ENCODE data around the gene TMEM50B. TPM values are rescaled to one million over a fixed set of nuclear protein-coding genes. Genes with fewer than 3 reads are reported as not detected.
A peak's percentile ranks its signal among the peaks of the same experiment; 100 is the strongest.

TMEM50B gene
- total RNA-seq, 4 donors from 2014 or later, result 43.3 to 116 (median 76.7) TPM

DNA sequence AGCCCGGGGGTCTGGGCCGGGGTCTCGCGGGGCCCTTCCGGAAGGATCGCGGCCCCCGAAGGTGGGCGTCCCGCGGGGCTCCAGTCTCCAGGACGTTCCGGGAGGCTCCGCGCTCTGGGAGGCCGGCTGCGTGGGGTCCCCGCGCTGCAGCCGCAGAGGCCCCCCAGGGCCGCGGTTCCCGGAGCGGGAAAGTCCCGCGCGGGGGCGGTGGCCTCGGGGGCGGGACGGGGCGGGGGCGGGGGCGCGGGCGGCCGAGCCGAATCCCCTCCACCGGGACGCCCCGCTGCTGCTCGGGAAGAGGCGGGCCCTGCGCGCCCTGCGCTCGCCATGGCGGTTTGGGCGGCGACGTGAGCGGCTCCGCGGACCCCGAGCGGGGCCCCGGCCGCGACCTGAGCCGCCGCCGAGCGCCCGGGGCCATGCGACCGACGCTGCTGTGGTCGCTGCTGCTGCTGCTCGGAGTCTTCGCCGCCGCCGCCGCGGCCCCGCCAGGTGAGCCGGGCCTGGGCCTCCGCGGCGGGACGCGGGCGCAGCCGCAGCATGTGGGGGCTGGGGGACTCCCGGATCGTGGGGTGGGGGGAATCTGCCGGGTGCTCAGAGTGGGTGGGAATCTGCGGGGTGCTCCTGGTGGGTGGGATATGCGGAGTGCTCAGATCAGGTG is 76.5 kb downstream of the TMEM50B start, which contains the start of gene IFNGR2:
Gene IFNGR2 (plus strand): TSS at position 286 of the 658 bp plus-strand sequence. CDS start 131 bp downstream, at position 417.
- intact Hi-C loops (cut with DNase I; ENCODE audit: low total_unique reads), result no loop called here
- DNase-seq, result peak in 1 of 2 donors; percentile 48
- Histone ChIP-seq H3K9me3 (no peaks in the 10 kb centered on the region), H3K27ac (peak within 1 kb of the TSS; percentile 83 to 93), H3K4me1 (no peaks in the 10 kb centered on the region), H3K4me3 (peak within 1 kb of the TSS; percentile 60 to 91), H3K36me3 (no peaks in the 10 kb centered on the region), H3K27me3 (no peaks in the 10 kb centered on the region)
- TF ChIP-seq, protein P1, sequence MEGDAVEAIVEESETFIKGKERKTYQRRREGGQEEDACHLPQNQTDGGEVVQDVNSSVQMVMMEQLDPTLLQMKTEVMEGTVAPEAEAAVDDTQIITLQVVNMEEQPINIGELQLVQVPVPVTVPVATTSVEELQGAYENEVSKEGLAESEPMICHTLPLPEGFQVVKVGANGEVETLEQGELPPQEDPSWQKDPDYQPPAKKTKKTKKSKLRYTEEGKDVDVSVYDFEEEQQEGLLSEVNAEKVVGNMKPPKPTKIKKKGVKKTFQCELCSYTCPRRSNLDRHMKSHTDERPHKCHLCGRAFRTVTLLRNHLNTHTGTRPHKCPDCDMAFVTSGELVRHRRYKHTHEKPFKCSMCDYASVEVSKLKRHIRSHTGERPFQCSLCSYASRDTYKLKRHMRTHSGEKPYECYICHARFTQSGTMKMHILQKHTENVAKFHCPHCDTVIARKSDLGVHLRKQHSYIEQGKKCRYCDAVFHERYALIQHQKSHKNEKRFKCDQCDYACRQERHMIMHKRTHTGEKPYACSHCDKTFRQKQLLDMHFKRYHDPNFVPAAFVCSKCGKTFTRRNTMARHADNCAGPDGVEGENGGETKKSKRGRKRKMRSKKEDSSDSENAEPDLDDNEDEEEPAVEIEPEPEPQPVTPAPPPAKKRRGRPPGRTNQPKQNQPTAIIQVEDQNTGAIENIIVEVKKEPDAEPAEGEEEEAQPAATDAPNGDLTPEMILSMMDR (IDR thresholded peaks at IDR 0.05), result no peak
- peak in 1 of 2 donors; percentile 40 for TF ChIP-seq POLR2A (IDR thresholded peaks at IDR 0.05)

DNA sequence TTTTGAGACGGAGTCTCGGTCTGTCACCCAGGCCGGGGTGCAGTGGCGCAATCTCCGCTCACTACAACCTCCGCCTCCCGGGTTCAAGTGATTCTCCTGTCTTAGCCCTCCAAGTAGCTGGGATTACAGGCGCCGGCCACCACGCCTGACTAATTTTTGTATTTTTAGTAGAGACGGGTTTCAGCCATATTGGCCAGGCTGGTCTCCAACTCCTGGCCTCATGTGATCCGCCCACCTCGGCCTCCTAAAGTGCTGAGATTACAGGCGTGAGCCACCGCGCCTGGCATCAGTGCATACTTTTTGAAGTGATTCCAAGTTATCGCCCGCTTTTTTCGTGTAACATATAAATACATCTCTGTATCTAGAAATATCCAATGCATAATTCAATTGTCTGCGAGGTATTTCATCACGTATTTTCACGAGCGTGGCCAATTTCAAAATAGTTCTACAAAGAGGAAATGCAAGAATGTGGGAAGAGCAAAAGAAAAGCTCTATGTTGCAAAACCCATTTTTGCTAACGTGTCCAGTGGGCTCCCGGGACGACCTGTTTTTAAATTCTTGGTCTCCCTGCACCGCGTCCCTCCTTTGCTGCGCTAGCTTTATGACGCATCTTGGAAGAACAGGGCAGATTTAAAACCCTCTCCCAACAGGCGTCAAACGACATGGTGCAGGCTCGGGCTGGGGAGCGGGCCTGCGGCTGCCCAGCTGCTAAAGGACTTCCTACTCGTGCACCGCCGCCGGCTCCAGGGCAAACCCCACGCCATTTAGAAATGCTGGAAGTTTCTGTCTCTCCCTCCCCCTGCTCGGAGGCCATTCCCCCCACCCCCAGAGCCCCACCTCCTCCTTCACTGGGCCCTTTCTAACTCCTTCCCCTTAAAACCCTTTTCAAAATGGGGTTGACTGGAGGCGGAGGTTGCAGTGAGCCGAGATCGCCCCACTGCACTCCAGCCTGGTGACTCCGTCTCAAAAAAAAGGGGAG is 77.5 kb downstream of the TMEM50B start:
- DNase-seq, result peak; percentile 73 to 78
- H3K27me3 ChIP-seq, result no peaks in the 10 kb centered on the region
- TF ChIP-seq, protein P1 (IDR thresholded peaks at IDR 0.05), result no peak
- peak; percentile 28 to 32 for TF ChIP-seq POLR2A (IDR thresholded peaks at IDR 0.05)
- H3K9me3 ChIP-seq, result no peaks in the 10 kb centered on the region
- peak overlapping the region; percentile 83 to 93 for H3K27ac ChIP-seq
- intact Hi-C loops (cut with DNase I; ENCODE audit: low total_unique reads), result no loop called here
- H3K4me1 ChIP-seq, result no peaks in the 10 kb centered on the region
- H3K36me3 ChIP-seq, result no peaks in the 10 kb centered on the region
- H3K4me3 ChIP-seq, result peak overlapping the region; percentile 60 to 91

DNA sequence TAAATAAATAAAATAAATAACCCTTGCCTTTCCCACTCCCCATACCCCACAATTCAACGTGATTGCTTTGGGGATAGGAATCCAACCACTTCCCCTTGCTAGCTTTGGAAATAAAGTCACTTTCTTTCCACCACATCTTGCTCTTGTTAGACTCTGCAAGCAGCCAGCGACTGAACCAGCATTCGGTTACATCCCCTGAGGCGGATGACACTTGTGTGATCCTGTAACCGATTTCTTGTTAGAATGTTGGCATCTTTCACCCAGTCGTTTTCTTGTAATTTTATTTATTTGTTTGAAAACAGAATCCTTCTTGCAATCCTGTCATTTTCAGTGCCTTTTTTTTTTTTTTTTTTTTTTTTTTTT is 78.2 kb downstream of the TMEM50B start:
- intact Hi-C loops (cut with DNase I; ENCODE audit: low total_unique reads), result no loop called here
- no peak for TF ChIP-seq POLR2A (IDR thresholded peaks at IDR 0.05)
- TF ChIP-seq, protein P1 (IDR thresholded peaks at IDR 0.05), result no peak

More for the DNA sequence above, 78.2 kb downstream of the TMEM50B start:
- Histone ChIP-seq H3K4me3 (no peak overlapping the region), H3K4me1 (no peaks in the 10 kb centered on the region), H3K36me3 (no peaks in the 10 kb centered on the region), H3K27ac (peak overlapping the region in 1 of 2 donors; percentile 93), H3K27me3 (no peaks in the 10 kb centered on the region), H3K9me3 (no peaks in the 10 kb centered on the region)
- DNase-seq, result no peak

Other genes with a start within 250 kb of the TMEM50B start
- gene IL10RB, start 213.6 kb downstream of the TMEM50B start, total RNA-seq, result 10 to 100 TPM; 17.9 to 45.5 (median 27.7) TPM
- gene IFNAR1, start 155.0 kb downstream of the TMEM50B start, total RNA-seq, result 100 to 1,000 TPM in 1 of 4 donors, 10 to 100 TPM in 3; 26.8 to 115 (median 39.3) TPM
- 10 to 100 TPM; 25.4 to 67.6 (median 58.3) TPM for gene IFNGR2, start 76.6 kb downstream of the TMEM50B start, total RNA-seq
- gene DNAJC28, start 11.7 kb upstream of the TMEM50B start, total RNA-seq, result 1 to 10 TPM in 2 of 4 donors, not detected in 2; 1.4 to 2.1 TPM
- gene GART, start 62.1 kb upstream of the TMEM50B start, total RNA-seq, result 100 to 1,000 TPM in 1 of 4 donors, 10 to 100 TPM in 3; 10.5 to 120 (median 36.6) TPM
- 100 to 1,000 TPM; 249 to 420 (median 304) TPM for gene SON, start 63.1 kb upstream of the TMEM50B start, total RNA-seq
- 10 to 100 TPM in 2 of 4 donors, 1 to 10 TPM in 2; 7.2 to 19.8 (median 12.8) TPM for gene DONSON, start 108.7 kb upstream of the TMEM50B start, total RNA-seq
- 100 to 1,000 TPM in 1 of 4 donors, 10 to 100 TPM in 3; 66.8 to 147 (median 67.3) TPM for gene CRYZL1, start 161.8 kb upstream of the TMEM50B start, total RNA-seq
- 10 to 100 TPM; 21.8 to 77.4 (median 48.1) TPM for gene ITSN1, start 162.5 kb upstream of the TMEM50B start, total RNA-seq

Measured in uterus (tissue), 4 donors.